ENCODE measurements around the gene CCDC40. TPM values are rescaled to one million over a fixed set of nuclear protein-coding genes. Genes with fewer than 3 reads are reported as not detected.

The CCDC40 gene
- total and polyA plus RNA-seq, 2 of the 13 experiments (the other 11 are each of a cell fraction or from before 2014, with no cell fraction given), result 4.1 to 5.5 TPM

- TF ChIP-seq ZBTB33 (CRISPR knock-in tag; IDR thresholded peaks at IDR 0.05), result peak; percentile 43; the same call in 1 of the 2 replicates
- TF ChIP-seq GABPA (IDR thresholded peaks at IDR 0.05; ENCODE audit: low read depth, low read length), result no peak
- no peak for TF ChIP-seq GABPA (CRISPR knock-in tag; IDR thresholded peaks at IDR 0.05; ENCODE audit: low read depth)
- TF ChIP-seq, protein P1, sequence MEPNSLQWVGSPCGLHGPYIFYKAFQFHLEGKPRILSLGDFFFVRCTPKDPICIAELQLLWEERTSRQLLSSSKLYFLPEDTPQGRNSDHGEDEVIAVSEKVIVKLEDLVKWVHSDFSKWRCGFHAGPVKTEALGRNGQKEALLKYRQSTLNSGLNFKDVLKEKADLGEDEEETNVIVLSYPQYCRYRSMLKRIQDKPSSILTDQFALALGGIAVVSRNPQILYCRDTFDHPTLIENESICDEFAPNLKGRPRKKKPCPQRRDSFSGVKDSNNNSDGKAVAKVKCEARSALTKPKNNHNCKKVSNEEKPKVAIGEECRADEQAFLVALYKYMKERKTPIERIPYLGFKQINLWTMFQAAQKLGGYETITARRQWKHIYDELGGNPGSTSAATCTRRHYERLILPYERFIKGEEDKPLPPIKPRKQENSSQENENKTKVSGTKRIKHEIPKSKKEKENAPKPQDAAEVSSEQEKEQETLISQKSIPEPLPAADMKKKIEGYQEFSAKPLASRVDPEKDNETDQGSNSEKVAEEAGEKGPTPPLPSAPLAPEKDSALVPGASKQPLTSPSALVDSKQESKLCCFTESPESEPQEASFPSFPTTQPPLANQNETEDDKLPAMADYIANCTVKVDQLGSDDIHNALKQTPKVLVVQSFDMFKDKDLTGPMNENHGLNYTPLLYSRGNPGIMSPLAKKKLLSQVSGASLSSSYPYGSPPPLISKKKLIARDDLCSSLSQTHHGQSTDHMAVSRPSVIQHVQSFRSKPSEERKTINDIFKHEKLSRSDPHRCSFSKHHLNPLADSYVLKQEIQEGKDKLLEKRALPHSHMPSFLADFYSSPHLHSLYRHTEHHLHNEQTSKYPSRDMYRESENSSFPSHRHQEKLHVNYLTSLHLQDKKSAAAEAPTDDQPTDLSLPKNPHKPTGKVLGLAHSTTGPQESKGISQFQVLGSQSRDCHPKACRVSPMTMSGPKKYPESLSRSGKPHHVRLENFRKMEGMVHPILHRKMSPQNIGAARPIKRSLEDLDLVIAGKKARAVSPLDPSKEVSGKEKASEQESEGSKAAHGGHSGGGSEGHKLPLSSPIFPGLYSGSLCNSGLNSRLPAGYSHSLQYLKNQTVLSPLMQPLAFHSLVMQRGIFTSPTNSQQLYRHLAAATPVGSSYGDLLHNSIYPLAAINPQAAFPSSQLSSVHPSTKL (CRISPR knock-in tag; IDR thresholded peaks at IDR 0.05), result peak; percentile 35; the same call in 1 of the 2 replicates
- TF ChIP-seq ZNF878 (CRISPR knock-in tag; IDR thresholded peaks at IDR 0.05), result no peak
- TF ChIP-seq MIER3 (CRISPR knock-in tag; IDR thresholded peaks at IDR 0.05; ENCODE audit: borderline replicate concordance), result no peak
- TF ChIP-seq MEF2D (CRISPR knock-in tag; IDR thresholded peaks at IDR 0.05), result no peak
- no peak for TF ChIP-seq ATRX (CRISPR knock-in tag; IDR thresholded peaks at IDR 0.05; ENCODE audit: borderline replicate concordance)
- no peak for TF ChIP-seq ZBTB7B (CRISPR knock-in tag; IDR thresholded peaks at IDR 0.05)
- TF ChIP-seq, protein P2, sequence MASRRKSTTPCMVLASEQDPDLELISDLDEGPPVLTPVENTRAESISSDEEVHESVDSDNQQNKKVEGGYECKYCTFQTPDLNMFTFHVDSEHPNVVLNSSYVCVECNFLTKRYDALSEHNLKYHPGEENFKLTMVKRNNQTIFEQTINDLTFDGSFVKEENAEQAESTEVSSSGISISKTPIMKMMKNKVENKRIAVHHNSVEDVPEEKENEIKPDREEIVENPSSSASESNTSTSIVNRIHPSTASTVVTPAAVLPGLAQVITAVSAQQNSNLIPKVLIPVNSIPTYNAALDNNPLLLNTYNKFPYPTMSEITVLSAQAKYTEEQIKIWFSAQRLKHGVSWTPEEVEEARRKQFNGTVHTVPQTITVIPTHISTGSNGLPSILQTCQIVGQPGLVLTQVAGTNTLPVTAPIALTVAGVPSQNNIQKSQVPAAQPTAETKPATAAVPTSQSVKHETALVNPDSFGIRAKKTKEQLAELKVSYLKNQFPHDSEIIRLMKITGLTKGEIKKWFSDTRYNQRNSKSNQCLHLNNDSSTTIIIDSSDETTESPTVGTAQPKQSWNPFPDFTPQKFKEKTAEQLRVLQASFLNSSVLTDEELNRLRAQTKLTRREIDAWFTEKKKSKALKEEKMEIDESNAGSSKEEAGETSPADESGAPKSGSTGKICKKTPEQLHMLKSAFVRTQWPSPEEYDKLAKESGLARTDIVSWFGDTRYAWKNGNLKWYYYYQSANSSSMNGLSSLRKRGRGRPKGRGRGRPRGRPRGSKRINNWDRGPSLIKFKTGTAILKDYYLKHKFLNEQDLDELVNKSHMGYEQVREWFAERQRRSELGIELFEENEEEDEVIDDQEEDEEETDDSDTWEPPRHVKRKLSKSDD (CRISPR knock-in tag; IDR thresholded peaks at IDR 0.05; ENCODE audit: low read depth), result no peak
- TF ChIP-seq JUND (CRISPR knock-in tag; IDR thresholded peaks at IDR 0.05), result no peak
- no peak for TF ChIP-seq USF2 (IDR thresholded peaks at IDR 0.05; ENCODE audit: low read depth, low read length)
- no peak for TF ChIP-seq USF2 (CRISPR knock-in tag; IDR thresholded peaks at IDR 0.05; ENCODE audit: borderline replicate concordance)
- no peak for TF ChIP-seq FOSL1 (CRISPR knock-in tag; IDR thresholded peaks at IDR 0.05; ENCODE audit: borderline replicate concordance)
- no peak for TF ChIP-seq ZNF3 (CRISPR knock-in tag; IDR thresholded peaks at IDR 0.05)
- no peak for TF ChIP-seq TIGD3 (CRISPR knock-in tag; IDR thresholded peaks at IDR 0.05; ENCODE audit: borderline replicate concordance)
- TF ChIP-seq GATAD2A (CRISPR knock-in tag; IDR thresholded peaks at IDR 0.05), result peak; percentile 65
- no peak for TF ChIP-seq ZNF274 (CRISPR knock-in tag; IDR thresholded peaks at IDR 0.05)
- TF ChIP-seq ZNF20 (CRISPR knock-in tag; IDR thresholded peaks at IDR 0.05), result no peak
- no peak for TF ChIP-seq SRSF1 (optimal IDR thresholded peaks at IDR 0.05; ENCODE audit: low read depth, low read length)
These were observed 9.3 kb downstream of the CCDC40 start (continued) for GRCh38 chr17:80045703-80046102.
